Smooth muscle cell (in vitro differentiated cells): Measurements from ENCODE around the gene FASTKD1. TPM values are rescaled to one million over a fixed set of nuclear protein-coding genes. Genes with fewer than 3 reads are reported as not detected.
"Not testable (repeated sequence)": the region's sequence is repeated elsewhere in the genome, so short reads cannot be mapped to it uniquely, and the experiment has no call there.

Experiments
- DNase-seq: peaks from one replicate; lab custom pipeline; 2025; ENCODE audit not compliant: unreplicated experiment; lab: John Stamatoyannopoulos, UW
- H2AFZ ChIP-seq: fragments of 200-600 bp; sonication (generic); 2 replicates; pipeline ENCODE4 v1.6.0; 2016; ENCODE audit warnings: antibody characterized with exemption, low read depth, mild to moderate bottlenecking
- H3F3A ChIP-seq: fragments of 200-600 bp; sonication (generic); 2 replicates; pipeline ENCODE4 v1.6.0; 2017; ENCODE audit warnings: antibody characterized with exemption, low read depth
- H3K27ac ChIP-seq: fragments of 200-600 bp; sonication (generic); 2 replicates; pipeline ENCODE4 v1.5.1; 2016; ENCODE audit warnings: low read depth, mild to moderate bottlenecking
- H3K27me3 ChIP-seq: fragments of 200-600 bp; sonication (generic); 2 replicates; pipeline ENCODE4 v1.6.1; 2016; ENCODE audit warnings: low read depth, mild to moderate bottlenecking
- H3K36me3 ChIP-seq: fragments of 200-600 bp; sonication (generic); 2 replicates; pipeline ENCODE4 v1.5.1; 2016; ENCODE audit warnings: low read depth
- H3K4me1 ChIP-seq: fragments of 200-600 bp; sonication (generic); 2 replicates; pipeline ENCODE4 v1.5.1; 2016; ENCODE audit warnings: low read depth
- H3K4me2 ChIP-seq: fragments of 200-600 bp; sonication (generic); 2 replicates; pipeline ENCODE4 v1.6.0; 2016; ENCODE audit warnings: mild to moderate bottlenecking
- H3K4me3 ChIP-seq: fragments of 200-600 bp; sonication (generic); 2 replicates; pipeline ENCODE4 v1.5.1; 2016; ENCODE audit warnings: mild to moderate bottlenecking
- H3K79me2 ChIP-seq: fragments of 200-600 bp; sonication (generic); 2 replicates; pipeline ENCODE4 v1.6.0; 2016; ENCODE audit warnings: low read depth, mild to moderate bottlenecking
- H3K9ac ChIP-seq: fragments of 200-600 bp; sonication (generic); 2 replicates; pipeline ENCODE4 v1.6.0; 2016; ENCODE audit warnings: low read depth
- H3K9me3 ChIP-seq: fragments of 200-600 bp; sonication (generic); replicated peaks from 2 replicates; pipeline ENCODE4 v1.5.1; 2016; ENCODE audit warnings: low read depth
- H4K20me1 ChIP-seq: fragments of 200-600 bp; sonication (generic); 2 replicates; pipeline ENCODE4 v1.6.0; 2016; ENCODE audit warnings: low read depth
- WGBS: methylation state at CpG from one replicate; pipeline ENCODE4 v1.1.7; 2016; ENCODE audit warnings: low lambda C conversion rate; 5-methylcytosine and 5-hydroxymethylcytosine counted together
- polyA plus RNA-seq: library from polyadenylated mRNA; unstranded; fragments of >200 nt; fragmentation: Nextera tagmentation; extraction: Ambion mirVana; gene quantifications from 2 replicates; pipeline ENCODE4 v1.2.1, GENCODE V29; 2016
- total RNA-seq: library from RNA; depleted of rRNA; stranded (reverse); fragments of >200 nt; gene quantifications from 2 replicates; pipeline ENCODE4 v1.2.3, GENCODE V29; 2014
- TF ChIP-seq, protein P1 (sequence below): fragments of 200-600 bp; sonication (generic); IDR thresholded peaks from 2 replicates; pipeline ENCODE4 v1.5.1; 2017; ENCODE audit warnings: borderline replicate concordance, mild to moderate bottlenecking, antibody characterized with exemption; ENCODE audit not compliant: insufficient read depth, poor library complexity, severe bottlenecking

The FASTKD1 gene
- total and polyA plus RNA-seq, 2 experiments from 2014 or later, result 17.2 to 26.3 TPM

DNA sequence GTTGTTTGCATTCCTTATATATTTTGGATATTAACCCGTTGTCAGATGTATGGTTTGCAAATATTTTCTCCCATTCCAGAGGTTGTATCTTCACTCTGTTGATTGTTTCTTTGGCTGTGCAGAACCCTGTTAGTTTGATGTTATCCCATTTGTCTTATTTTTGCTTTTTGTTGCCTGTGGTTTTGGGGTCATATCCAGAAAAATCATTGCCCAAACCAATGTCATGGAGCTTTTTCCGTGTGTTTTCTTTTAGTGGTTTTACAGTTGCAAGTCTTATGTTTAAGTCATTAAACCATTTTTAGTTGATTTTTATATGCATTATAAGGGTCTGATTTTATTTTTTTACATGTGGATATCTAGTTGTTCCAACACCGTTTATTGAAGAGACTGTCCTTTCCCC, 46.3 kb upstream of the FASTKD1 start:
- H3K9me3 ChIP-seq, result peaks cover 9% of the 10 kb centered on the region
- H3K4me1 ChIP-seq, result no peaks in the 10 kb centered on the region
- no peak overlapping the region for H3K27ac ChIP-seq
- no peak overlapping the region for H3K9ac ChIP-seq
- no peak for DNase-seq
- no peak overlapping the region for H3K4me3 ChIP-seq
- peaks cover 28% of the 10 kb centered on the region for H3K79me2 ChIP-seq
- H2AFZ ChIP-seq, result no peak overlapping the region
- TF ChIP-seq, protein P1, sequence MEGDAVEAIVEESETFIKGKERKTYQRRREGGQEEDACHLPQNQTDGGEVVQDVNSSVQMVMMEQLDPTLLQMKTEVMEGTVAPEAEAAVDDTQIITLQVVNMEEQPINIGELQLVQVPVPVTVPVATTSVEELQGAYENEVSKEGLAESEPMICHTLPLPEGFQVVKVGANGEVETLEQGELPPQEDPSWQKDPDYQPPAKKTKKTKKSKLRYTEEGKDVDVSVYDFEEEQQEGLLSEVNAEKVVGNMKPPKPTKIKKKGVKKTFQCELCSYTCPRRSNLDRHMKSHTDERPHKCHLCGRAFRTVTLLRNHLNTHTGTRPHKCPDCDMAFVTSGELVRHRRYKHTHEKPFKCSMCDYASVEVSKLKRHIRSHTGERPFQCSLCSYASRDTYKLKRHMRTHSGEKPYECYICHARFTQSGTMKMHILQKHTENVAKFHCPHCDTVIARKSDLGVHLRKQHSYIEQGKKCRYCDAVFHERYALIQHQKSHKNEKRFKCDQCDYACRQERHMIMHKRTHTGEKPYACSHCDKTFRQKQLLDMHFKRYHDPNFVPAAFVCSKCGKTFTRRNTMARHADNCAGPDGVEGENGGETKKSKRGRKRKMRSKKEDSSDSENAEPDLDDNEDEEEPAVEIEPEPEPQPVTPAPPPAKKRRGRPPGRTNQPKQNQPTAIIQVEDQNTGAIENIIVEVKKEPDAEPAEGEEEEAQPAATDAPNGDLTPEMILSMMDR, result no peak
- H3K36me3 ChIP-seq, result peaks cover 21% of the 10 kb centered on the region
- H3K4me2 ChIP-seq, result no peak overlapping the region
- WGBS, result 63% methylated on average over 3 of the region's 3 CpGs
- H3K27me3 ChIP-seq, result no peaks in the 10 kb centered on the region
- peaks cover 28% of the 10 kb centered on the region for H4K20me1 ChIP-seq
- no peaks in the 10 kb centered on the region for H3F3A ChIP-seq

GRCh38 chr2:169615982-169616381, 42.3 kb upstream of the FASTKD1 start:
- H3K9ac ChIP-seq, H3F3A ChIP-seq, H3K4me2 ChIP-seq, H3K4me3 ChIP-seq, H2AFZ ChIP-seq, H3K4me1 ChIP-seq, H3K27me3 ChIP-seq, DNase-seq, H3K27ac ChIP-seq: not testable (repeated sequence)
- H3K9me3 ChIP-seq, result peaks cover 13% of the 10 kb centered on the region
- H3K79me2 ChIP-seq, result peaks cover 26% of the 10 kb centered on the region
- WGBS, result 100% methylated on average over 1 of the region's 1 CpG
- H3K36me3 ChIP-seq, result peaks cover 38% of the 10 kb centered on the region
- peaks cover 25% of the 10 kb centered on the region for H4K20me1 ChIP-seq

GRCh38 chr2:169613876-169614275, 40.2 kb upstream of the FASTKD1 start:
- Histone ChIP-seq H3K27me3 (no peaks in the 10 kb centered on the region), H3K4me3 (no peak overlapping the region), H3K27ac (no peak overlapping the region), H3K9ac (no peak overlapping the region), H3K79me2 (peaks cover 26% of the 10 kb centered on the region), H3F3A (no peaks in the 10 kb centered on the region), H4K20me1 (peaks cover 5% of the 10 kb centered on the region), H3K4me2 (no peak overlapping the region), H3K4me1 (no peaks in the 10 kb centered on the region), H3K9me3 (peaks cover 13% of the 10 kb centered on the region), H2AFZ (no peak overlapping the region), H3K36me3 (peaks cover 58% of the 10 kb centered on the region)
- TF ChIP-seq, protein P1, result no peak
- no peak for DNase-seq
- 97% methylated on average over 2 of the region's 2 CpGs for WGBS

DNA sequence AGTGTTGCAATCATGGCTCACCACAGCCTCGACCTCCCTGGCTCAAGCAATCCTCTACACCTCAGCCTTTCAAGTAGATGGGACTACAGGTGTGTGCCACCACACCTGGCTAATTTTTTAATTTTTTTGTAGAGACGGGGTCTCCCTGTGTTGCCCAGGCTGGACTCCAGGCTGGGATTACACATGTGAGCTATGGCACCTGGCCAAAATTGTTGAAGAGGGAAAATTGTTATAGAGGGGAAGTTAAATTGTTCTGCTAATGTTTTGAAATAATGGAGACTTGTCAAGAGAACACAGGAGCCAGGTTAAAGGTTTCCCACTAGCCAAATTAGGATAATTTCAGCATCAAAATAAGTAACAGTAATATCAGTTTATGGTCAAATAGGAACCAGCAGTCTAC, 35.6 kb upstream of the FASTKD1 start:
- 100% methylated on average over 2 of the region's 2 CpGs for WGBS
- peaks cover 52% of the 10 kb centered on the region for H3K36me3 ChIP-seq

More for the DNA sequence above, 35.6 kb upstream of the FASTKD1 start:
- H3K27ac ChIP-seq, result no peak overlapping the region
- H2AFZ ChIP-seq, result no peak overlapping the region
- H3K4me1 ChIP-seq, result no peaks in the 10 kb centered on the region
- no peaks in the 10 kb centered on the region for H3K27me3 ChIP-seq
- no peak overlapping the region for H3K9ac ChIP-seq
- H3K4me2 ChIP-seq, result no peak overlapping the region
- H4K20me1 ChIP-seq, result peaks cover 3% of the 10 kb centered on the region
- no peak for DNase-seq
- H3F3A ChIP-seq, result no peaks in the 10 kb centered on the region
- no peaks in the 10 kb centered on the region for H3K9me3 ChIP-seq
- TF ChIP-seq, protein P1, result no peak
- peaks cover 3% of the 10 kb centered on the region for H3K79me2 ChIP-seq
- H3K4me3 ChIP-seq, result no peak overlapping the region
